ENCODE data around the gene HDGFL2.
A peak's percentile ranks its signal among the peaks of the same experiment; 100 is the strongest.
"Not testable (repeated sequence)": the region's sequence is repeated elsewhere in the genome, so short reads cannot be mapped to it uniquely, and the experiment has no call there.

Gene HDGFL2

DNA sequence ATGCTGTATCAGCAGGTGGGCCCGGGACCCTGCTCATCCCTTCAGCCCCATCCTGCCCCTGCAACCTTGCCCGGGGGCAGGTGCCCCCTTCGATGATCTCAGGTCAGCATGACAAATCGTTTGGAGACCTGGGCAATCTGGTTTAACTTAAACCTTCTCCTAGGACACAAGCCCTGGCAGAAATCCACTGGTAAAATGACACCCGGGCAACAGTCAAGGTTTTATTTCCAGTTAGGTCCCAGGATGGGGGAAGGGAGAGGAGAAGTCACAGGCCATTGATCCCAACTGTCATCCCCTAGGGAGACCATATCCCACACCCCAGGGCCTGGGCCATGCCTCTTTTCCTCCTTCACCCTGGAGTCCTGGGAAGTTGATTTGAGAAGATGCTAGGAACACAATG lies 64.7 kb downstream of the HDGFL2 start:
- DNase-seq, result no peak

DNA sequence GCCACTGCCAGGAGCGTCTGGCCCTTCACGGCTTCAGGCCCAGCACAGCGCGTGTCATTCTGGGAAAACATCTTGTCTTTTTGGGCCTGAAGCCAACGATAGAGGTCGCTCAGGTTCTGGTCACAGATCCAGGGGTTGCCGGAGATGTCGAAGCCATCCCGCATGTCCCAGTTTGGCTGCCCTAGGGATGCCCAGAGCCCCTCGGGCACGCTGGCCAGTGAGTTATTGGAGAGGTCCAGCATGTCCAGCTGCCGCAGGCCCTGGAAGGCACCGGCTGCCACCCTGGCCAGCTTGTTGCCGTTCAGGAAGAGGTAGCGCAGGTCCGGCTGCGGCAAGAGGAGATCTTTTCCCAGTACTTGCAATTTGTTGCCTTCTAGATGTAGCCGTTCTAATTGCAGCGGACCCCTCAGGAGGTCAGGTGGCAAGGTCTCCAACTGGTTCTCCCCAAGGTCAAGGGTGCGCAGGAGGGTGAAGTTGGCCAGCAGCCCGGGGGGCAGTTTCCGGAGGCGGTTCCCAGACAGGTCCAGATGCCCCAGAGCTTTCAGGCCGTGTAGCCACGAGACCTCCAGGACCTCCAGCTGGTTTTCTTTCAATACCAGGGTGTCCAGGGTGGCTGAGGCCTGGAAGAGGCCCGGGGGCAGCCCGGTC lies 66.0 kb downstream of the HDGFL2 start:
- DNase-seq, result no peak

GRCh38 chr19:4538601-4538954 lies 66.5 kb downstream of the HDGFL2 start:
- DNase-seq, result no peak

DNA sequence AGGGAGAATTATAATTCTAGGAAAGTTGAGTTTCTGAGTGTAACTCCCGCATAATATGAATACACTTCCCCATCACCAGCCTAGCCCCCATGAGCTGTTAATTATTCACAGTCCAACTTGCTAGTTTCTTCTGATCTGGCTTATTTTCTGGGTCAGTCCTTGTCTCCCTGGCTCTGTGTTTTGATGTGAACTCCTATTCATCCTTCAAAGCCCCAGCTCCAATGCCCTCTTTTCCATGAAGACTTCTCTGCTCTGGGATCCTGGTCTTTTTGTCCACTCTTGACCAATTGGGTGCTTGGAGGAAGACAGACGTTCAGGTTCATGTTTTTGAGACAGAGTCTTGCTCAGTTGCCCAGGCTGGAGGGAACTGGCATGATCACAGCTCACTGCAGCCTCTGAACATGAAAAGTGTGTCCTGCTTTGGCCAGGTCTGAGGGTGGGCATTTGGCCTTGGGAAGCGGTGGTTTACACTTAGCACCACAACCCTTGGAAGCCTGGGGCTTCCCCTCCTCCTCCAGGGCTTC lies 67.1 kb downstream of the HDGFL2 start:
- no peak for DNase-seq

DNA sequence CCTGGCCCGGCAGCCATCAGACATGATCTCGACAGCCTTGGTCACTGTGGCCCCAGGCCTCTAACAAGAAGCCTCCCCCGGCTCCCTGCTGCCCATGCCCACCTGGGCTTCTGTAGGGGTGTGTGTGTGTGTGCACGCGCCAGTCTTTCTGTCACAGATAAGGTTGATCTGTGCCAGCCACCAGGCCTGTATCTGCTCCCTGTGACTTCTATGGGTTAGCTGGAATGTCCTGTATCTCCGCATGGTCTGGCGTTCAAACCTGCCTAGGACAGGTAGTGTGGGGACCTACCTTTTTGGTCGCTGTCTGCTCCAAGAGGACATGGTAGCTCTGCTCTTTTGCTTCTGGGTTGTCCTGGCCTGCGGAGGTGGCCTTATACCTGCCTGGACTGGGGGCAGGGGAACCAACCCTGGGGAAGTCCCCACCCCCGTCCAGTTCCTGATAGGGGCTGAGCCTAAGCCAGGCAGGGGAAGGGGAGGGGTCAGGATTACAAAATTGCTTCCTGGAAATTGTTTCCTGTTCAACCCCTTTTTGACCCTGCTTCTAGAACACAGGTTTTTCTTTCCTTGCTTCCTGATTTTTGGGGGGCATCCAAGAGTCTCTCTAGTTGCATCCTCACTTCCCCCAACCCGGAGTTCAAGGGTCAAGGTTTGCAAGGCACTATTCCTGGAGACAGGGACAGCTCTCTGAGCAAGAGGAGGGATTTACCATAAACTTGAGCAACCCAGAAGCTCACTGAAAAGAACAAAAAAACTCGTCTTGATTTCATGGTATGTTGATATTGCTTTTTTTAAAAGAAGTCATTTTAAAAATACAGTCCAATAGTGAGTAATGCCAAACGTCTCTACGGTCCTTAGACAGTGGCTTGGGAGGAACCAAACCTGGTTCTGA lies 67.8 kb downstream of the HDGFL2 start, which contains the start of gene LRG1:
TSS of gene LRG1 (minus strand) at position 344 of the 889 bp plus-strand sequence. CDS start at position 321, 23 bp downstream.
- DNase-seq, result peak; percentile 25

- no peak for DNase-seq
These were observed 69.2 kb downstream of the HDGFL2 start for GRCh38 chr19:4541114-4541805.

GRCh38 chr19:4541806-4542145 lies 69.7 kb downstream of the HDGFL2 start:
- not testable (repeated sequence) for DNase-seq

DNA sequence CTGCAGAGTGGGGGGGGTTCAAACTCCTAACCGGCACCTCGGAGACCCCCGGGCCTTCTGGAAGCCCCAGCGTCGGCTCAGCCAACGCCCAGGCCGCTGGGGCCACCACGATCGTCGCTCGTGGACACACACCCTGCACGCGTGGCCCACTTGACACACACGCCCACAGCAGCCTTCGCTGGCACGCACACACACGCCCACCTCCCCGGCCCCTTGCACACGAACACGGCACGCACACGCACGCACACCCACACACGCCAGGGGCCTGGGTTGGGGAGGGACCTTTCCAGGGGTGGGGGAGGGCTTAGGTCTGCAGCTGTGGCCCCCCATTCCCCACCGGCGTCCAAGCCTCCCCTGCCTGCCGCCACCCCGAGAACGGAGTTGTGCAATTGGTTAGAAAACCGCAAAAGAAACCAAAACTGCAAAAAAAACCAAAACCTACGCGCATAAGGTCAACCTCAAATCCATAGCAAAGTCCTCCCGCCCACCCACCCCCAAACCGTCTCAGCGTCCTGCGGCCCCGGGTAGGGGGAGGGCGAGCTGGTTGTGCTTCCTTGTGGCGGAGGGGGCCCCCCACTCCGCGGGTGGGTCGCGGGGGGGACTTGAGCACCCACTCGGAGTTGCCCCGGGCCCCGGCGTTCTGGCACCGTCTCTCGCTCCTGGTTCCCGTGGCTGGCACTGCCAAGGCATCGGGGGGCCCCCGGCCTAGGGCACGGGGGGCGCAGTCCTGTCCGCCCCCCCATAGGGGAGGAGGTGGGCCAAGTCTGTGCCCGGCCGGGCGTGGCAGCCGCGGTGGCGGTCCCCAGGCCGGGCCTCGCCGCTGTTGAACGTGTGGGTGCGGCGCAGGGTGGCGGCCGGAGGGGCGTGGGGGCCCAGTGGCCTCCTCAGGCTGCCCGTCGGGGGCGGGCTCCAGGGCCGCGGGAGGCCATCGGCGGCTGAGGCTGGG lies 71.1 kb downstream of the HDGFL2 start:
- no peak for DNase-seq

- DNase-seq, result no peak
These were observed 71.9 kb downstream of the HDGFL2 start for GRCh38 chr19:4543842-4544647.

DNA sequence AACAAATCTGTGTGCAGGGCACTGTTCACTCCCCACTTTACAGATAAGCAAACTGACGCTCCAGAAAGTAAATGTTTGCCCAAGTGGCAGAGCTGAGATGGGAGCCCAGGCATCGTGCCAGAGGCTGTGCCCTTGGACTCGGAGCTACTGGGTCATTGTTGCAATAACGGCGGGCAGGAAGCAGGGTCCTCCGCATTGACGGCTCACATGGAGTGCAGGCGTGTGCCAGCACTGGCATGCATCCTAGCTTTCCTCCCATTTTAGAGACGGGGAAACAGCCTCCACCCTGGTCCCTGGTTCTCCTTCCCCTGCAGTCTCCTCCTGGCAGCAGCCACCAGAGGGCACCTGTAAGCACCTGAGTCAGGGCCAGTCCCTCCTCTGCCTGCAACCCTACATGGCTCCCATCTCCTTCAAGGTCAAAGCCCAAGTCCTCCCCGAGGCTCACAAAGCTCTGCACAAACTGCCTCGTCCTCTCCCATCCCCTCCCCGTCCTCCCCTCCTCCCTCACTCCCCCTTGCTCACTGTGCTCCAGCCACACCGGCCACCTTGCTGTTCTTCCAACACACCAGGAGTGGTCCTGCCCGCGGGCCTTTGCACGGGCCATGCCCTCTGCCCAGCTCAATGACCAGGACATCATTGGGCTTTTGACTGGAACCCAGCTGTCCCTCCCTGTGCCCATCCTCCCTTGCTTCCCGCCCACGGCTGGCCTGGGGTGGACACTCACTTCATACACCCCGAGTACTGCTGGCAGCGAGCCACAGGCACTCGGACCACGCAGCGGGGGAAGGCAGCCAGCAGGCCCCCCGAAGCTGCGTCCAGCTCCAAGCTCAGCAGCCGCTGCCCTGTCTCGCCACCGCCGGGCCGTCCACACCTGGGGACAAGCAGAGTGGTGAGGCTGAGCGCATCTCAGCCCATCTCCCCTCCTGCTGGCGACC lies 75.5 kb downstream of the HDGFL2 start:
- DNase-seq, result peak; percentile 41

DNA sequence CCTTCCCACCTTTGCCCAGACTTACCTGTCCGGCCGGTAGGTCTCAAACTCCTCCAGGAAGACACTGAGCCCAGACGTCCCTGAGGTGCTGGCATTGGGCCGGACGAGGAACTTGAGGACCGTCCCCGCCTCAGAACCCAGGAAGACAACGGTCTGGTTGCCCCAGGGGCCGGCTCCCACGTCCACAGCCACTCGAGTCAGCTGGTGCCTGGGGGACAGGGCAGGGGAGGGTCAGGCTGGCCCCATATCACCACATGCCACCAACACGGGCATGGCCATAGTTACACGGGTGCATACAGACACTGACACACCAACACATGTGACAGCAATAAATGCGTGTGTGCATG lies 76.1 kb downstream of the HDGFL2 start:
- no peak for DNase-seq

DNA sequence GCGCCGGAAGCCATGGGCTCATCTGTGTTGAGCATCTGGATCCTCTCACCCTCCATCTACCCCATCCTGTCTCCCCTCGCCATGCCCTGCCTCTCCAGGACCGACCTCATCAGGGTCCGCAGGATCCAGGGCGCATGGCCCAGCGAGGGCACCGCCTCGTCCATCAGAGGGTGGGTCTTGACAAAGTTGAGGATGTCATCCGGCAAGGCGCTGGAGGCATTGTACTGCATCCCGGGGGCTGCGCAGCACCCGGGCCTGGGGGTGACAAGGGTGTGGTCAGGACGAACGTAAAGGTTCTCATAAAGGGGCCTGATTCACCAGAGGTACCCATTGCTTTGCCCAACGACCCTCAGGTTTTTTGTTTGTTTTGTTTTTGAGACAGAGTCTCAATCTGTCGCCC lies 77.9 kb downstream of the HDGFL2 start:
- DNase-seq, result no peak

- DNase-seq, result no peak
These were observed 78.5 kb downstream of the HDGFL2 start for GRCh38 chr19:4550479-4551050.

All from activated CD4-positive, alpha-beta T cell treated with anti-CD3 and anti-CD28 coated beads, Interleukin-2, Interleukin-6, amounts not matched to agents 100 ng/mL and 50 ng/mL, durations not matched to agents 16 hours and 8 hours (primary cell).